AG08395 (cell line): ENCODE results near the gene FRS2.
"Not testable (repeated sequence)": the region's sequence is repeated elsewhere in the genome, so short reads cannot be mapped to it uniquely, and the experiment has no call there.

Source experiments
- DNase-seq: peaks from one replicate; pipeline ENCODE4 v3.0.0; 2012; ENCODE audit warnings: mixed read lengths, low spot score

FRS2 gene

DNA sequence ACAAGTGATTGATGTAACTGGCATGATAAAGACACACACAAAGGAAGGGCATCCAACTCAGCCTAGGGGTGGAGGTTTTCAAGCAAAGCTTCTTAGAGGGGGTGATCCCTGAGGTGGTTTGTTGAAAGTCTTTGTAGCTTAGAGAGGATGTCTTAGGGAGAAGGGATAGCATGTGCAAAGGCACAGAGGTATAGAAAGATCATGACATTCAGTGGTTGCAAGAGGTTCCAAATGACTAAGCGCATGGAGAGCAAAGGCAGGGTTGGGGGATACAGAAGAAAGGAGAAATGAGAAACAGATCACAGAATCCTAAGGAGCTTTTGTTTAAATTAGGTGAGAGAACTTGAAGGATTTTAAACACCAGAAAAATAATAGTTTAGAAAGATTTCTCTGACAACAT lies 109.9 kb downstream of the FRS2 start:
- DNase-seq, result no peak

GRCh38 chr12:69583203-69583602 lies 113.0 kb downstream of the FRS2 start:
- peak; percentile 4 for DNase-seq

DNA sequence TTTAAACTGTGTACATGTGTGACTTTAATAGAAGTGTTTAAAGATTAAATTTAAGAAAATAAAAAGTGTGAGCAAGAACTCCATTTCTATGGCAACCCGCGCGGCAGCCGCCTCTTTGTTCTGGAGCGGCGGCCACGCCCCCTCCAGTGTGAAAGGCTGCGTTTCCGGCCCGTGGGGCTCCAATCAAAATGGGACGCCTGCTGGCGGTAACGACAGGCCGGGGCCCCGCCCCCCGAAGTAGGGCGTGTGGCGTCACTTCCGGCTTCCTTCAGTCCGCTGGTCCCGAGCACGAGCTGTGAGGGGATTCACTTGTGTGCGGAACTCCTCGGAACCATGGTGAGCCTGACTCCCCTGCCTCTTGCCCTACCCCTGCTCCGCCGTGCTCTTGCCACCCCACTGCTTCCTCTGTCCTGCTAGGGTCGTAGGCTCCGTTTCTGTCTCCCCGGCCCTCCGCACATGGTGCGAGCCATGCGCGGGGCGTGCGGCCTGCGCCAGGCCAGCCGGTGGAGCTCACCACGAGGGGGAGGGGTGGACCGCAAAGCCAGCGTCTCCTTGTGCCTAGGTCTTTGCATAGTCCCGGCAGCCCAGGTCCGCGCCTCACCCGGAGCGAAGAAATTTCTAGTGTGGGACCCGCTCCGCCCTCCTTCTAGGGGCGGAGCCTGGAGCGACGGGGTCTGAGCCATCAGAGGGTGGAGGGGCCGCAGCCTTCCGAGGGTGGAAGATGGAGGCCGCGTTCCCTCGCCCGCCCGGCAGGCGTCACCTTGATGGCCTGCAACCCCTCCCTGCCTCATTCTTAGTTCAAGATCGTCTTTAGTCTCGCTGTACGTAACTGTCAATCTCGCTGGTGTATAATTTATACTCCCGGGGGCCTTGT lies 115.2 kb downstream of the FRS2 start, which contains the start of gene CCT2:
Gene CCT2, plus strand, starts transcription at position 271 of the 874 bp plus-strand sequence. Its CDS starts 63 bp downstream, at position 334.
- DNase-seq, result peak; percentile 97

DNA sequence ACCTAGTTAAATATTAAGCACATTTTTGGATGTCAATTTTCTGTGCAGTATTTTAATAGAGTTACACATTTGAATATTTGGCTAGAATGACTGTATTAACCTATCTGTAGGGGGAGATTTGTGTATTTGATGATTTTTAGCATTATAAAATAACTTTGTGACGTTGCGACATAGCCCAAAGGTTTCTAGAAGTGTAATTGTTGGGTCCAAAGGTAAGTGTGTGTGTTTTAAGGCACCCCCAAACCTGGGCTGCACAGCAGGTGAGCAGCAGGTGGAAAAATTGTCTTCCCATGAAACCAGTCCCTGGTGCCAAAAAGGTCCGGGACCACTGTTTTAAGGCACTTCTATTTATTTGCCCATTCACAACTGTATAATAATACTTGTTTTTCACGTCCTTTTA lies 118.3 kb downstream of the FRS2 start:
- no peak for DNase-seq

DNA sequence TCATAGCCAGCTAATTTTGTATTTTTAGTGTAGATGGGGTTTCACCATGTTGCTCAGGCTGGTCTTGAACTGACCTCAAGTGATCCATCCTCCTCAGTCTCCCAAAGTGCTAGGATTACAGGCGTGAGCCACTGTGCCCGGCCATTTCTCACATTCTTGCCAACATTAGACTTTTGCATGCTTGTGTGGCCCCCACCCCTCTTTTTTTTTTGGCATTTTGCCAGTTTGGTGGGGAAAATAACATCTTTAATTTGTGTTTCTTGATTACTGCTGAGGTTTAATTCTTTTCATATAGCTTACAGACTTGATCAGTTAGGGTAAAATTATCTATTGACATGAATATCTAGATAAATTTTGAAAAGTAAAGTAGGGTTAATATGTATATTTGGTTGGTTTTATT lies 118.9 kb downstream of the FRS2 start:
- no peak for DNase-seq

DNA sequence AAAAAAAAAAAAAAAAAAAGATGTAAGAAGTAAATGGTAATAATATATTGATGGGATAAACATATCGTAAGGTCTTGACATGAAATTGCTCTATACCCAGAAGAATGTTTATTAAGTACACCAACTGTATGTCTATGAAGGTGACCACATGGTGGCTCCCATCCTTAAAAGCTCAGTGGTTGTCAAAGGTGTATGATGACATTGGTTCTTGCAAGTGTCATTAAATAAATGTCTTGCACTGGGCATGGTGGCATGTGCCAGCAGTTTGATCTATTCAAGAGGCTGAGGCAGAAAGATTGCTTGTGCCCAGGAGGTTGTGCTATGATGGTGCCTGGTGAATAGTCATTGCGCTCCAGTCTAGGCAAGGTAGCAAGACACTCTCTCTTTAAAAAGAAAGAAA lies 125.5 kb downstream of the FRS2 start:
- no peak for DNase-seq

DNA sequence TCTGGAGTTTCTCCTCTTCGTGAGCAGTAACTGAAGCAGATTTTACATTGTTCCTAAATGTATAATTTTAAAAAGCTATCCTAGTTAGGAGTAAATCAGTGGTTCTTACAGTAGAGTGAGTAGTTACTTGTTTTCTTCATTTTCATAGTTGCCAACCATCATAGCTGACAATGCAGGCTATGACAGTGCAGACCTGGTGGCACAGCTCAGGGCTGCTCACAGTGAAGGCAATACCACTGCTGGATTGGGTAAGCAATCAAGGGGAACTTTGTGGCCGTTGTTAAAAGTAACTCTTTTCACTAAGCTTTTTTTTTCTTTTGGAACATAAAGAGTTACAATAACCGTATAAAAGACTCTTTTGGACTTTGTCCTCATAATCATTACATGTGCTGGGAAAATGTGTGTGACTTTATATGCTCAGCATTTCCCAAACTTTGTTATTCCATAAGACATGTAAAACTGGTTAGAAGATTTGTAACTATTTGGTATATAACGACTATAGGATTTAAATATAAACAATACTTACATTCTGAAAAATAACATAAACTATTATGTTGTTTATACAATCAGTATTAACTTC lies 128.1 kb downstream of the FRS2 start:
- DNase-seq, result no peak

GRCh38 chr12:69600804-69601203 lies 130.6 kb downstream of the FRS2 start:
- no peak for DNase-seq

DNA sequence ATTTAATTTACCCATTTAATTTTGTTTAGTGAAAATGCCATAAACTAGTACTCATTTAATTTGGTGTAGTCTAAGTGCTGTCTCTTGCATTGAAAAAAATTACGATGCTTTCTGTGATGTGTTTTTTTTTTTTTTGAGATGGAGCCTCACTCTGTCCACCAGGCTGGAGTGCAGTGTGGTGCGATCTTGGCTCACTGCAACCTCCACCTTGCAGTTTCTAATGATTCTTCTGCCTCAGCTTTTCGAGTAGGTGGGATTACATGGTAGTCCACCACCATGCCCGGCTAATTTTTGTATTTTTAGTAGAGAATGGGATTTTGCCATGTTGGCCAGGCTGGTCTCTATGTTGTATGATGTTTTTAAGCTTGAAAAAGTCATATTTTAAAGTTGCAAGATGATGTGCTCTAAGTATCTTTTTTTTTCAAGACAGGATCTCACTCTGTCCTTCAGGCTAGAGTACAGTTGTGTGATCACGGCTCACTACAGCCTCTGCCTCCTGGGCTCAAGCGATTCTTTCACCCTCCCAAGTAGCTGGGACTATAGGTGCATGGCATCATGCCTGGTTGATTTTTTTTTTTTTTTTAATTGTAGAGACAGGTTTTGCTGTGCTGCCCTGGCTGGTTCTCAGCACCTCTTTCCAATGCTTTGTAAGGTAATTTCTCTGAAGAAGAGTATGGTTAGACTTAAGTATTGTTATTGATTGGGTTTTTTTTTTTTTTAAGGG lies 131.9 kb downstream of the FRS2 start:
- DNase-seq, result no peak

DNA sequence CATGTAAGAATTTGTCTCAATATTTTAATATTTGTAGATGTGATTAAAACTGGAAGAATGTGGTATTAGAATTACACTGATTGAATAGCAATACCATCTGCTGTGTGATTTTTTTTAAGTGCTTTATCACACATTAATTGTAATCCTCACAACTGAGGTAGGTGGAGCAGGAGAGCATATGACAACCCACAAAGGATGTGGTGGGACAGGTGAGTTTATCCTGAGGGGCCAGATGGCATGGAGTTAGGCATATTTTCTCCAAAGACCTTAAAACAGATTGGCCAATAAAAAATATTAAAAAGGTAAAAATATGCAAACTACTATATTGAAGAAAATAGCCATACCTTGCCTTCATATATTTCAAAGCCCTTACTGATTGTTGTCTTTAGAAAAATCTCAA lies 132.8 kb downstream of the FRS2 start:
- no peak for DNase-seq

- DNase-seq, result not testable (repeated sequence)
Measured at GRCh38 chr12:69603556-69603955, 133.4 kb downstream of the FRS2 start.

DNA sequence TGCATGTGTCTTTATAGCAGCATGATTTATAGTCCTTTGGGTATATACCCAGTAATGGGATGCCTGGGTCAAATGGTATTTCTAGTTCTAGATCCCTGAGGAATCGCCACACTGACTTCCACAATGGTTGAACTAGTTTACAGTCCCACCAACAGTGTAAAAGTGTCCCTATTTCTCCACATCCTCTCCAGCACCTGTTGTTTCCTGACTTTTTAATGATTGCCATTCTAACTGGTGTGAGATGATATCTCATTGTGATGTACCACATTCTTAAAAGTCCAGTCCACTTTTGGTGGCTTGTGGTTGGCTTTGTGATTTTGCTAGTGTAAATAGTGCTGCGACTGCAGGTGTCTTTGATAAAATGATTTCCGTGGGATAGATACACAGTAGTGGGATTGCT lies 134.1 kb downstream of the FRS2 start:
- DNase-seq, result not testable (repeated sequence)

GRCh38 chr12:69608114-69608513 lies 137.9 kb downstream of the FRS2 start:
- DNase-seq, result peak; percentile 24

DNA sequence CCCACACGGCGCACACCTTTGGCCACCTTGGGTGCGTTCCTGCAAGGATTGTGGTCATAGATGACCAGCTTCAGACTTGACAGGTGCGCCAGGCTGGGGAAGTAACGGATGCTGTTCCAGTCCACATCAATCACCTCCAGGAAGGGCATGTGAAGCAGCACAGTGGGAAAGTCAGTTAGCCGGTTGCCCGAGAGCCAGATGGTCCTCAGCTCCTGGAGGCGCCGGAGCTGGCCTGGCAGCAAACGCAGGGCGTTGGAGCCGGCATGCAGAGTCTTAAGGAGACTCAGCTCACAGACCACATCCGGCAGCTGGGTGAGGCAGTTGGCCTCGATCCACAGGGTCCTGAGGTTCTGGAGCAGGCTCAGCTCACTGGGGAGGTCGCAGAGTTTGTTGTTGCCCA lies 139.9 kb downstream of the FRS2 start:
- DNase-seq, result no peak

DNA sequence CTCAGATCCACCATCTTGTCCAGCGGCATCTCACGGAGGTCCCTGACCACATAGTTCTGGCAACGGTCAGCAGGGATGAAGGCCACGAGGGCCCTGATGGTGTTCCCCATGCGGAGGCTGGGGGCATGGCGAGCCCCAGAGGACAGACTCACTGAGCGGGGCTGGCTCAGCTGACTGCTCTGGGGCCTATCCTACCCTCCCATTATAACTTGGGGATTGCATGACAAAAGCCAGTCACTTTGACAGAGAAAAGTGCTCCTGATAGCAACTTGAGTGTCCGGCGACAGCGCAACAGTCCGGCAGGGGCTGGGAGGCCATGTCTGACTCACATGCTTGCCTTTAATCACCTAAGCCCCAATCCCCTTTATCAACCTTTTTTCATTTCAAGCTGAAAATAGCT lies 140.5 kb downstream of the FRS2 start, which contains the start of gene LRRC10:
Gene LRRC10, minus strand, starts transcription at position 179 of the 400 bp plus-strand sequence. Its CDS starts 69 bp downstream, at position 110.
- no peak for DNase-seq

- no peak for DNase-seq
Measured at GRCh38 chr12:69613351-69613750, 143.2 kb downstream of the FRS2 start.

DNA sequence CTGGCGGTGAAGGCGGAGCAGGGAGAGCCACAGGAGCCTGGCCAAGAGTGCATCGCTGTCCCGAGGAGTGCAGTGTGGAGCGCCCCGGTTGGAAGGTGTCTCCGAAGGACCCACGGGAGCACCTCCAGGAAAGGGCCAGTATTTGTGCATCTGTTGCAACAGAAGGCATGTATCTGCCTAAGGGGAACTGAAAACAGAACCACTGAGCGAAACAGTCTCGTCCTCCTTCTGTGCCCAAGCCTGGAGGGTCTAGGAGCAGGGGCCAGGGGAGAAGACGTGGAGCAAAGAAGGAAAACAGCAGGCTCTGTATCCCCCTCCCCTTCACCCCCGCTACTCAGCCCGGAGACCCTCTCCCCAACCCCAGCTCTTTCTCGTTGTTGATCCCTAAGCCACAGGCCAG lies 145.8 kb downstream of the FRS2 start:
- no peak for DNase-seq

- no peak for DNase-seq
Measured at GRCh38 chr12:69619050-69619449, 148.9 kb downstream of the FRS2 start.

- no peak for DNase-seq
Measured at GRCh38 chr12:69620077-69620476, 149.9 kb downstream of the FRS2 start.

GRCh38 chr12:69620921-69621320 lies 150.7 kb downstream of the FRS2 start:
- no peak for DNase-seq

DNA sequence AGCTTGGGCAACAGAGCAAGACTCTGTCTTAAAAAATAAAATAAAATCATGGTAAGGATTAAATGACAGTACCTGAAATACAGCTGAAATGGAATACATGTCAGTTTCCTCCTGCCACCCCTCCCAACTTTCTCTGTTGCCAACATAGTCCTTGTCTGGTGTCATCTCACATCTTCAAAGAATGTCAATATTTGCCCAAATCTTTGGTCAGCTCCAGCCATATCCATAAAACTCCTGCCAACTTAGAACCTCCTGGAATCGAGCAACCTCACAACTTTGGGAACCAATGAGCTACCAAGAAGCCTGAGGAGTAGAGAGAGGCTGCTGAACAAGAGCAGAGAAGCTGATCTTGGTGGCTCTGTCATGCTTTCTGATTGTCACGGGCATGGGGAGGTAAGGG lies 151.4 kb downstream of the FRS2 start:
- DNase-seq, result no peak

- DNase-seq, result no peak
Measured at GRCh38 chr12:69623970-69624369, 153.8 kb downstream of the FRS2 start.

DNA sequence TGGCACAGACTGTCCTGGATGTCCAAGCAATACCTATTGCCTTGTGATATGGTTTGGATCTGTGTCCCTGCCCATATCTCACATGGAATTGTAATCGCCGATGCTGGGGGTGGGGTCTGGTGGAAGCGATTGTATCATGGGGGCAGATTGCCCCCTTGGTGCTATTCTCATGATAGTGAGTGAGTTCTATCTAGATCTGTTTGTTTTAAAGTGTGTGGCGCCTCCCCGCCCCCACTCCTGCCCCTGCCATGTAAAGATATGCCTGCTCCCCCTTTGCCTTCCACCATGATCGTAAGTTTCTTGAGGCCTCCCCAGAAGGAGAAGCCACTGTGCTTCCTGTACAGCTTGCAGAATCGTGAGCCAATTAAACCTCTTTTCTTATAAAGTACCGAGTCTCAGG lies 157.3 kb downstream of the FRS2 start:
- no peak for DNase-seq
